Gastroesophageal sphincter (tissue), 4 donors: ENCODE measurements around the gene FGFR3. TPM values are rescaled to one million over a fixed set of nuclear protein-coding genes. Genes with fewer than 3 reads are reported as not detected.

Source experiments
- ATAC-seq: fragments of 150-250 bp; one replicate; pipeline ENCODE4 v1.9.1; 2016; ENCODE audit warnings: mild to moderate bottlenecking, moderate library complexity
- H3K27ac ChIP-seq, 4 donors: fragments of 200-600 bp; sonication (generic) in 3 of 4; 1 replicate in 3 of 4; 2 replicates in 1 of 4; pipeline ENCODE4 v1.5.1; 2016 to 2019
- H3K27me3 ChIP-seq: fragments of 200-600 bp; sonication (generic); one replicate; pipeline ENCODE4 v1.5.1; 2019
- H3K36me3 ChIP-seq, 2 donors: fragments of 200-600 bp; sonication (generic); one replicate each; pipeline ENCODE4 v1.5.1; 2019; ENCODE audit warnings: control low read depth in 1 of 2
- H3K4me1 ChIP-seq, 3 donors: fragments of 200-600 bp; sonication (generic); 1 replicate in 2 of 3; 2 replicates in 1 of 3; pipeline ENCODE4 v1.5.1; 2016 to 2019; ENCODE audit warnings: control low read depth in 2 of 3
- H3K4me3 ChIP-seq, 2 donors: fragments of 200-600 bp; sonication (generic); one replicate each; pipeline ENCODE4 v1.5.1; 2019; ENCODE audit warnings: mild to moderate bottlenecking in 1 of 2, moderate library complexity in 1 of 2
- H3K9me3 ChIP-seq, 3 donors: fragments of 200-600 bp; sonication (generic); one replicate each; pipeline ENCODE4 v1.5.1; 2017 to 2019; ENCODE audit warnings: control low read depth in 2 of 3
- CTCF ChIP-seq, 4 experiments: fragments of 200-600 bp in 2 of 4; fragments of 450-650 bp in 2 of 4; sonication (generic) in 1 of 4; IDR thresholded peaks; one replicate each; pipeline ENCODE4 v1.5.1; 2017 to 2019; ENCODE audit warnings: antibody characterized with exemption in 4 of 4, mild to moderate bottlenecking in 2 of 4, moderate library complexity in 2 of 4
- EP300 ChIP-seq: sonication (generic); formaldehyde crosslinking; IDR thresholded peaks from one replicate; pipeline ENCODE4 v1.6.1; 2017; ENCODE audit warnings: antibody characterized with exemption, mild to moderate bottlenecking
- POLR2A ChIP-seq, 2 donors: fragments of 450-650 bp; IDR thresholded peaks; one replicate each; pipeline ENCODE4 v1.6.1; 2017; ENCODE audit warnings: antibody characterized with exemption in 2 of 2, mild to moderate bottlenecking in 2 of 2, moderate library complexity in 1 of 2
- POLR2AphosphoS5 ChIP-seq: sonication (generic); formaldehyde crosslinking; IDR thresholded peaks from one replicate; pipeline ENCODE4 v1.6.1; 2017; ENCODE audit warnings: antibody characterized with exemption
- WGBS, 2 donors: methylation state at CpG; one replicate each; pipeline ENCODE4 v1.1.5; 2018; ENCODE audit warnings: low coverage in 1 of 2; 5-methylcytosine and 5-hydroxymethylcytosine counted together
- total RNA-seq, 4 donors: library from RNA; depleted of rRNA; stranded (reverse); fragments of >200 nt; gene quantifications; one replicate each; pipeline ENCODE4 v1.1.0, GENCODE V29; 2016

FGFR3 gene
- total RNA-seq, 4 donors from 2014 or later, result 1.4 to 17.7 (median 1.8) TPM

GRCh38 chr4:1753294-1753696, 39.8 kb upstream of the FGFR3 start:
- no peak overlapping the region for H3K27ac ChIP-seq
- no peaks in the 10 kb centered on the region for H3K9me3 ChIP-seq
- H3K4me3 ChIP-seq, result no peak overlapping the region
- TF ChIP-seq POLR2AphosphoS5 (no peak), CTCF (IDR thresholded peaks at IDR 0.05) (no peak), POLR2A (IDR thresholded peaks at IDR 0.05) (no peak), EP300 (no peak)
- peaks cover 0 to 15% (median 4%) of the 10 kb centered on the region in 3 donors for H3K4me1 ChIP-seq
- no peaks in the 10 kb centered on the region for H3K36me3 ChIP-seq
- peaks cover 26% of the 10 kb centered on the region for H3K27me3 ChIP-seq
- WGBS, 2 donors, result no CpG with 5 or more reads among the region's 10 CpGs
- no peak for ATAC-seq

- Histone ChIP-seq H3K36me3 (no peaks in the 10 kb centered on the region), H3K27ac (no peak overlapping the region), H3K4me1 (peaks cover 0 to 10% (median 0%) of the 10 kb centered on the region in 3 donors), H3K4me3 (no peak overlapping the region), H3K9me3 (no peaks in the 10 kb centered on the region), H3K27me3 (peaks cover 21% of the 10 kb centered on the region)
- no peak for ATAC-seq
- no peak for TF ChIP-seq CTCF (IDR thresholded peaks at IDR 0.05)
- no peak for TF ChIP-seq EP300
- TF ChIP-seq POLR2A (IDR thresholded peaks at IDR 0.05), result no peak
- no peak for TF ChIP-seq POLR2AphosphoS5
- WGBS, 2 donors, result no CpG with 5 or more reads among the region's 15 CpGs
Observed at GRCh38 chr4:1753697-1754311, 39.3 kb upstream of the FGFR3 start.

- H3K27me3 ChIP-seq, result peaks cover 19% of the 10 kb centered on the region
- WGBS, 2 donors, result no CpG with 5 or more reads among the region's 5 CpGs
- no peaks in the 10 kb centered on the region for H3K9me3 ChIP-seq
- no peaks in the 10 kb centered on the region for H3K36me3 ChIP-seq
- no peak overlapping the region for H3K4me3 ChIP-seq
- TF ChIP-seq EP300, result no peak
- TF ChIP-seq POLR2AphosphoS5, result no peak
- TF ChIP-seq POLR2A (IDR thresholded peaks at IDR 0.05), result no peak
- TF ChIP-seq CTCF (IDR thresholded peaks at IDR 0.05), result no peak
- peaks cover 0 to 9% (median 0%) of the 10 kb centered on the region in 3 donors for H3K4me1 ChIP-seq
- no peak for ATAC-seq
- H3K27ac ChIP-seq, result no peak overlapping the region
Observed at GRCh38 chr4:1754336-1754735, 38.8 kb upstream of the FGFR3 start.

GRCh38 chr4:1755297-1755696, 37.8 kb upstream of the FGFR3 start:
- TF ChIP-seq POLR2AphosphoS5 (no peak), EP300 (no peak), POLR2A (IDR thresholded peaks at IDR 0.05) (no peak), CTCF (IDR thresholded peaks at IDR 0.05) (no peak)
- H3K36me3 ChIP-seq, result no peaks in the 10 kb centered on the region
- H3K4me1 ChIP-seq, result peaks cover 0 to 9% (median 0%) of the 10 kb centered on the region in 3 donors
- no peaks in the 10 kb centered on the region for H3K9me3 ChIP-seq
- H3K27me3 ChIP-seq, result peaks cover 9% of the 10 kb centered on the region
- no peak overlapping the region for H3K27ac ChIP-seq
- H3K4me3 ChIP-seq, result no peak overlapping the region
- no peak for ATAC-seq
- WGBS, 2 donors, result 85% methylated on average over 9 of the region's 17 CpGs; no CpG with 5 or more reads in 1 of the 2 donors

GRCh38 chr4:1756079-1756478, 37.0 kb upstream of the FGFR3 start:
- Histone ChIP-seq H3K4me1 (peaks cover 0 to 9% (median 0%) of the 10 kb centered on the region in 3 donors), H3K4me3 (no peak overlapping the region), H3K36me3 (no peaks in the 10 kb centered on the region), H3K27me3 (peaks cover 3% of the 10 kb centered on the region), H3K9me3 (no peaks in the 10 kb centered on the region), H3K27ac (no peak overlapping the region)
- no CpG with 5 or more reads among the region's 18 CpGs for WGBS, 2 donors
- no peak for TF ChIP-seq POLR2AphosphoS5
- TF ChIP-seq CTCF (IDR thresholded peaks at IDR 0.05), result no peak
- no peak for TF ChIP-seq EP300
- TF ChIP-seq POLR2A (IDR thresholded peaks at IDR 0.05), result no peak
- ATAC-seq, result no peak
